H1 (cell line): ENCODE measurements around the gene TMEM30A.

ENCODE experiments used
- BRCA1 ChIP-seq: IDR thresholded peaks from 2 replicates; pipeline ENCODE4 v1.6.1; 2012; ENCODE audit warnings: low read depth, low read length, improper control_type of control experiment
- CHD1 ChIP-seq: IDR thresholded peaks from 2 replicates; pipeline ENCODE4 v1.6.1; 2012; ENCODE audit warnings: low read depth, low read length, improper control_type of control experiment
- EP300 ChIP-seq, 2 experiments: IDR thresholded peaks; 1 replicate in 1 of 2; 2 replicates in 1 of 2; pipeline ENCODE4 v1.6.1; 2011 to 2012; ENCODE audit warnings: low read depth in 2 of 2, low read length in 2 of 2, mild to moderate bottlenecking in 2 of 2, borderline replicate concordance in 1 of 2, inconsistent platforms in 1 of 2, moderate library complexity in 1 of 2
- EZH2 ChIP-seq: fragments of 200-600 bp; sonication (generic); IDR thresholded peaks from 2 replicates; pipeline ENCODE4 v1.7.1; 2012; ENCODE audit warnings: low read depth, mild to moderate bottlenecking, moderate library complexity, low read length, inconsistent platforms; ENCODE audit not compliant: severe bottlenecking
- FOSL1 ChIP-seq: IDR thresholded peaks from 2 replicates; pipeline ENCODE4 v1.6.1; 2011; ENCODE audit warnings: mild to moderate bottlenecking, low read depth, low read length, moderate library complexity; ENCODE audit not compliant: insufficient read depth
- KDM5A ChIP-seq: fragments of 200-600 bp; IDR thresholded peaks from 2 replicates; pipeline ENCODE4 v1.7.1; 2012; ENCODE audit warnings: mild to moderate bottlenecking, low read length, inconsistent platforms, mixed read lengths
- POLR2A ChIP-seq, 2 experiments: IDR thresholded peaks; 1 replicate in 1 of 2; 2 replicates in 1 of 2; pipeline ENCODE4 v1.6.1; 2011; ENCODE audit warnings: low read depth in 2 of 2, low read length in 2 of 2, mild to moderate bottlenecking in 2 of 2; ENCODE audit errors: control extremely low read depth in 1 of 2
- RAD21 ChIP-seq, 2 experiments: IDR thresholded peaks in 1 of 2; conservative IDR thresholded peaks in 1 of 2; 2 replicates each; pipeline ENCODE4 v1.6.1; 2011; ENCODE audit warnings: low read depth in 2 of 2, low read length in 2 of 2, improper control_type of control experiment in 1 of 2, inconsistent platforms in 1 of 2, mild to moderate bottlenecking in 1 of 2, moderate library complexity in 1 of 2
- SP4 ChIP-seq: IDR thresholded peaks from 2 replicates; pipeline ENCODE4 v1.6.1; 2012; ENCODE audit warnings: low read length, inconsistent platforms
- SRF ChIP-seq: IDR thresholded peaks from 2 replicates; pipeline ENCODE4 v1.6.1; 2011; ENCODE audit warnings: mild to moderate bottlenecking, low read depth, low read length, moderate library complexity
- TAF1 ChIP-seq: IDR thresholded peaks from 2 replicates; pipeline ENCODE4 v1.6.1; 2011; ENCODE audit warnings: mild to moderate bottlenecking, low read depth, low read length
- TF ChIP-seq, protein P1 (sequence below), 3 experiments: IDR thresholded peaks; 1 replicate in 2 of 3; 2 replicates in 1 of 3; pipeline versions ENCODE4 v1.5.1 to v1.6.1; 2011; ENCODE audit warnings: low read length in 3 of 3, mild to moderate bottlenecking in 3 of 3, inconsistent platforms in 2 of 3, low read depth in 1 of 3, moderate library complexity in 1 of 3; ENCODE audit not compliant: insufficient read depth in 1 of 3; ENCODE audit errors: control extremely low read depth in 1 of 3

DNA sequence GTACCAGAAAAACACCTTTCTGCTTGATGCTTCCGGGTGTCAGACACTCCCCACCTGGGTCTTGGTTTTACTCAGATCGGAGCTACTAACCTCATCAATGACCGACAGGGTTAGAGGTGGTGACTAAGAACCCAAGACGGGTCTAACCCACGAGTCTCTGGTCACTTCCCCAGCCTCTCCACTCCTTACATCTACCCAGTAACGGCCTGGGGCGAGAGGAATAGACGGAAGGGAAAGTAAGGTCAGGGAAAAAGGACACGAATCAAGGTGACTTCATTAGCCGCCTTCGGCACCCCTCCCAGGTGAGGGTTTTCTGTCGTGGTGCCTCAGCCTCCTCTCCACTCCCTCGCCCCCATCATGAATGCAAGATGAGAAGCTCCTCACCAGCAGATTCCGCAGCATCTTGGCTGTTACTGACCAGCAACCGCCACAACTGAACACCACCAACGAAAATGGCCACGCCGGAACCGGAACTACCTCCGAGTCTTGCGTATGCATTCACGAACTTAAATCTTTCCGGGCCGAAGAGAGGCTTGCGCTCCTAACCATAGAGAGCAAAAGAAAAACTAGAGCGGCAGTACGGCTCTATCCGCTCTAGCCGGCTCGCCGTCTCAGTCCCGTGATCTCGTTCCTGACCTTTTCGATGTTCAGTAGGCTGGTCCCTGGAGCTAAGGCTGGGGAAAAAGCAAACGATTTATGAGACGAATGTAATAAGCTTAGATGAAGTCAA is 41.1 kb downstream of the TMEM30A start, which contains the start of gene COX7A2:
- no peak; the same call in 1 of the 2 replicates for TF ChIP-seq KDM5A
- TF ChIP-seq RAD21 (IDR thresholded peaks at IDR 0.05 in 1 of 2, conservative IDR thresholded peaks at IDR 0.05 in 1 of 2; ENCODE audit: low read depth in 2 of 2, low read length in 2 of 2): no peak
- TF ChIP-seq EP300 (IDR thresholded peaks at IDR 0.05; ENCODE audit: borderline replicate concordance in 1 of 2, low read depth in 2 of 2, low read length in 2 of 2): no peak
- no peak for TF ChIP-seq SRF
- TF ChIP-seq EZH2: no peak
- TF ChIP-seq FOSL1: no peak
- no peak for TF ChIP-seq SP4
- TF ChIP-seq POLR2A (IDR thresholded peaks at IDR 0.05; ENCODE audit: control extremely low read depth in 1 of 2, low read depth in 2 of 2, low read length in 2 of 2): peak; percentile 78 to 93
- TF ChIP-seq, protein P1, sequence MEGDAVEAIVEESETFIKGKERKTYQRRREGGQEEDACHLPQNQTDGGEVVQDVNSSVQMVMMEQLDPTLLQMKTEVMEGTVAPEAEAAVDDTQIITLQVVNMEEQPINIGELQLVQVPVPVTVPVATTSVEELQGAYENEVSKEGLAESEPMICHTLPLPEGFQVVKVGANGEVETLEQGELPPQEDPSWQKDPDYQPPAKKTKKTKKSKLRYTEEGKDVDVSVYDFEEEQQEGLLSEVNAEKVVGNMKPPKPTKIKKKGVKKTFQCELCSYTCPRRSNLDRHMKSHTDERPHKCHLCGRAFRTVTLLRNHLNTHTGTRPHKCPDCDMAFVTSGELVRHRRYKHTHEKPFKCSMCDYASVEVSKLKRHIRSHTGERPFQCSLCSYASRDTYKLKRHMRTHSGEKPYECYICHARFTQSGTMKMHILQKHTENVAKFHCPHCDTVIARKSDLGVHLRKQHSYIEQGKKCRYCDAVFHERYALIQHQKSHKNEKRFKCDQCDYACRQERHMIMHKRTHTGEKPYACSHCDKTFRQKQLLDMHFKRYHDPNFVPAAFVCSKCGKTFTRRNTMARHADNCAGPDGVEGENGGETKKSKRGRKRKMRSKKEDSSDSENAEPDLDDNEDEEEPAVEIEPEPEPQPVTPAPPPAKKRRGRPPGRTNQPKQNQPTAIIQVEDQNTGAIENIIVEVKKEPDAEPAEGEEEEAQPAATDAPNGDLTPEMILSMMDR (IDR thresholded peaks at IDR 0.05; ENCODE audit: control extremely low read depth in 1 of 3, insufficient read depth in 1 of 3, low read depth in 1 of 3, low read length in 3 of 3): no peak
- TF ChIP-seq CHD1: no peak
- peak; percentile 98 for TF ChIP-seq TAF1
- no peak for TF ChIP-seq BRCA1
